K562 (cell line): ENCODE data around the gene BICDL1. TPM values are rescaled to one million over a fixed set of nuclear protein-coding genes. Genes with fewer than 3 reads are reported as not detected.
A peak's percentile ranks its signal among the peaks of the same experiment; 100 is the strongest.

Source experiments
- AFF4 ChIP-seq: sonication (generic); formaldehyde crosslinking; IDR thresholded peaks from 2 replicates; pipeline ENCODE4 v1.8.0; 2023; ENCODE audit warnings: mild to moderate bottlenecking, missing genetic modification reagents
- BDP1 ChIP-seq: IDR thresholded peaks from 3 replicates; pipeline ENCODE4 v1.6.1; 2011; ENCODE audit not compliant: insufficient read length, insufficient read depth
- CEBPZ ChIP-seq: fragments of 150-350 bp; IDR thresholded peaks from 2 replicates; pipeline ENCODE4 v1.6.1; 2014; ENCODE audit warnings: low read depth, mild to moderate bottlenecking, low read length, borderline replicate concordance
- CTCFL ChIP-seq: IDR thresholded peaks from 2 replicates; pipeline ENCODE4 v1.6.1; 2011; ENCODE audit warnings: borderline replicate concordance, low read depth, mild to moderate bottlenecking, moderate library complexity, low read length; ENCODE audit not compliant: insufficient read depth, poor library complexity, severe bottlenecking
- FOXO4 ChIP-seq: fragments of 450-650 bp; formaldehyde crosslinking; IDR thresholded peaks from 2 replicates; pipeline ENCODE4 v1.4.0; 2020; ENCODE audit warnings: mild to moderate bottlenecking, moderate library complexity
- GTF2E2 ChIP-seq: fragments of 200-800 bp; sonication (Bioruptor generic); IDR thresholded peaks from 2 replicates; pipeline ENCODE4 v1.6.1; 2016; ENCODE audit warnings: missing genetic modification characterization, missing compliant biosample characterization
- NKRF ChIP-seq: fragments of 450-650 bp; IDR thresholded peaks from 2 replicates; pipeline ENCODE4 v1.6.1; 2016; ENCODE audit warnings: borderline replicate concordance
- NRF1 ChIP-seq, 2 experiments: fragments of 450-650 bp; IDR thresholded peaks in 1 of 2; conservative IDR thresholded peaks in 1 of 2; 2 replicates each; pipeline ENCODE4 v1.6.1; 2014; ENCODE audit warnings: mild to moderate bottlenecking in 2 of 2
- PYGO2 ChIP-seq: fragments of 450-650 bp; IDR thresholded peaks from 2 replicates; pipeline ENCODE4 v1.6.1; 2016; ENCODE audit warnings: mild to moderate bottlenecking, missing genetic modification characterization, moderate library complexity, missing compliant biosample characterization
- ZFP30 ChIP-seq: fragments of 250-450 bp; sonication (Bioruptor Pico); IDR thresholded peaks from 2 replicates; pipeline ENCODE4 v1.8.0; 2022; ENCODE audit warnings: moderate library complexity, mild to moderate bottlenecking, inconsistent platforms, borderline replicate concordance
- ZNF436 ChIP-seq: fragments of 250-450, 450-650 bp; sonication (Bioruptor Pico); formaldehyde crosslinking; IDR thresholded peaks from 2 replicates; pipeline ENCODE4 v1.7.0; 2020; ENCODE audit warnings: mild to moderate bottlenecking
- ZNF561 ChIP-seq: fragments of 450-650 bp; formaldehyde crosslinking; conservative IDR thresholded peaks from 2 replicates; pipeline ENCODE4 v1.4.0; 2020; ENCODE audit warnings: mild to moderate bottlenecking, moderate library complexity
- polyA plus RNA-seq, 8 experiments: library from polyadenylated mRNA; depleted of rRNA in 4 of 8; stranded (reverse) in 5 of 8; unstranded in 3 of 8; fragments of >200 nt; fragmentation: Nextera tagmentation in 2 of 8; fragmentation: Illumina TruSeq in 1 of 8; extraction: Ambion mirVana in 2 of 8; extraction: Trizol in 1 of 8; gene quantifications; 2 replicates each; pipeline versions ENCODE4 v1.2.1 to v1.2.3, GENCODE V29; 2011 to 2014; ENCODE audit warnings: inconsistent platforms in 1 of 8, missing spikeins in 1 of 8
- total RNA-seq, 7 experiments: library from RNA; depleted of rRNA in 6 of 7; stranded (reverse); fragments of >200 nt in 6 of 7; fragmentation: Illumina TruSeq in 2 of 7; extraction: Trizol in 2 of 7; gene quantifications; 2 replicates each; pipeline versions ENCODE4 v1.2.1 to v1.2.3, GENCODE V29; 2011 to 2021; ENCODE audit warnings: low replicate concordance in 1 of 7

The BICDL1 gene
- total and polyA plus RNA-seq, 9 of the 15 experiments (the other 6 are each of a cell fraction or from before 2014, with no cell fraction given): 0.06 to 2.0 (median 0.58) TPM

- TF ChIP-seq NKRF (peak; percentile 89; the same call in 1 of the 2 replicates), ZNF436 (CRISPR knock-in tag) (no peak), CEBPZ (no peak), BDP1 (no peak), GTF2E2 (tag) (no peak), PYGO2 (tag) (no peak), FOXO4 (CRISPR knock-in tag) (no peak), ZNF561 (CRISPR knock-in tag) (no peak), NRF1 (conservative IDR thresholded peaks at IDR 0.05 in 1 of 2, IDR thresholded peaks at IDR 0.05 in 1 of 2) (peak; percentile 61 to 69), CTCFL (peak; percentile 85), ZFP30 (CRISPR knock-in tag) (no peak), AFF4 (CRISPR knock-in tag) (0 out of 2 replicates have a peak, but pooled peaks have one; percentile 63)
These were observed 98.0 kb downstream of the BICDL1 start (continued) for GRCh38 chr12:120086801-120087621.
